ENCODE results near the gene PIGBOS1. TPM values are rescaled to one million over a fixed set of nuclear protein-coding genes. Genes with fewer than 3 reads are reported as not detected.
A peak's percentile ranks its signal among the peaks of the same experiment; 100 is the strongest.
"Not testable (repeated sequence)": the region's sequence is repeated elsewhere in the genome, so short reads cannot be mapped to it uniquely, and the experiment has no call there.

The PIGBOS1 gene
- total RNA-seq, 2 donors from 2014 or later: 12.1 to 14.3 TPM

DNA sequence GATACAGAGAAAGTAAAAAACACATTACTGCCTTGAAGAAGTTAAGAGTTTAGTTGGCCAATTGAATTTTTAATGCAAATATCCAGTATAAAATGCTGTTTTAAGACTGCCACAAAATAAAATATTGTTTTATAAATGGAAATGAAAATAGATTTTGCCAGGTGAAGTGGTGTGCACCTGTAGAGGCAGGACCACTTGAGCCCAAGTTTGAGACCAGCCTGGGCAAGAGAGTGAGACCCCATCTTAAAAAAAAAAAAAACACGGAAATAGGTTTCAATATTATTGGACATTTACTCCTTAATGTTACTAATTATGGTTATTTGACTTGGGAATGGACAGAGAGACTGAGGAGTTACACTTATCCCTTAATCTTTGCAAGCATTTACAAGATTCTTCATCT is 2.0 kb upstream of the PIGBOS1 start:
- DNase-seq: no peak
- H3K36me3 ChIP-seq (ENCODE audit: control insufficient read depth, insufficient read depth, low read length): no peaks in the 10 kb centered on the region
- no peak overlapping the region for H3K27ac Mint-ChIP-seq
- H3K36me3 Mint-ChIP-seq (ENCODE audit: low read depth): peaks cover 9% of the 10 kb centered on the region
- H3K27ac ChIP-seq (ENCODE audit: low read depth, low read length): no peak overlapping the region
- no peaks in the 10 kb centered on the region for H3K9me3 ChIP-seq (ENCODE audit: control insufficient read depth, low read length)
- TF ChIP-seq, protein P1, sequence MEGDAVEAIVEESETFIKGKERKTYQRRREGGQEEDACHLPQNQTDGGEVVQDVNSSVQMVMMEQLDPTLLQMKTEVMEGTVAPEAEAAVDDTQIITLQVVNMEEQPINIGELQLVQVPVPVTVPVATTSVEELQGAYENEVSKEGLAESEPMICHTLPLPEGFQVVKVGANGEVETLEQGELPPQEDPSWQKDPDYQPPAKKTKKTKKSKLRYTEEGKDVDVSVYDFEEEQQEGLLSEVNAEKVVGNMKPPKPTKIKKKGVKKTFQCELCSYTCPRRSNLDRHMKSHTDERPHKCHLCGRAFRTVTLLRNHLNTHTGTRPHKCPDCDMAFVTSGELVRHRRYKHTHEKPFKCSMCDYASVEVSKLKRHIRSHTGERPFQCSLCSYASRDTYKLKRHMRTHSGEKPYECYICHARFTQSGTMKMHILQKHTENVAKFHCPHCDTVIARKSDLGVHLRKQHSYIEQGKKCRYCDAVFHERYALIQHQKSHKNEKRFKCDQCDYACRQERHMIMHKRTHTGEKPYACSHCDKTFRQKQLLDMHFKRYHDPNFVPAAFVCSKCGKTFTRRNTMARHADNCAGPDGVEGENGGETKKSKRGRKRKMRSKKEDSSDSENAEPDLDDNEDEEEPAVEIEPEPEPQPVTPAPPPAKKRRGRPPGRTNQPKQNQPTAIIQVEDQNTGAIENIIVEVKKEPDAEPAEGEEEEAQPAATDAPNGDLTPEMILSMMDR (conservative IDR thresholded peaks at IDR 0.05): no peak
- H3K4me1 Mint-ChIP-seq: peaks cover 16% of the 10 kb centered on the region
- H3K27me3 ChIP-seq (ENCODE audit: control insufficient read depth, insufficient read depth, low read length, poor library complexity, severe bottlenecking): no peaks in the 10 kb centered on the region
- no peaks in the 10 kb centered on the region for H3K9me3 Mint-ChIP-seq
- H3K4me1 ChIP-seq (ENCODE audit: control insufficient read depth, insufficient read depth, low read length): no peaks in the 10 kb centered on the region
- no CpG with 5 or more reads among the region's 1 CpG for WGBS, 2 experiments (ENCODE audit: insufficient coverage in 1 of 2, insufficient read length in 1 of 2)
- H3K4me3 Mint-ChIP-seq: no peak overlapping the region
- H3K4me3 ChIP-seq (ENCODE audit: low read length): no peak overlapping the region
- H3K27me3 Mint-ChIP-seq (ENCODE audit: insufficient read depth): no peaks in the 10 kb centered on the region
- no peak overlapping the region for H3K9ac ChIP-seq (ENCODE audit: extremely low read depth, low read length, poor library complexity, severe bottlenecking)

DNA sequence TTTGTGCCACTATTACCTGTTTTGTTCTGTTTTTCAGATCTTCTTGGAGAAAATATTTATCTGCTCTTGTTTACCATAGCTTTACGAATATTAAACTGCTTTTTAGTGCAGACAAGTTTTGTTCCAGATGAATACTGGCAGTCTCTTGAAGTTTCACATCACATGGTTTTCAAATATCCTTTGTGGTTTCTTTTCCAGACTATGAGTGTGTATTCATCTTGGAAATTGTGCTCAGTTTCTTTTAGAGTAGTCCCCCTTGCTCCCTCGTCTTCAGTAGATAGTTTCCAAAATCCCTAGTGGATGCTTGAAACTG is 1.3 kb upstream of the PIGBOS1 start:
- TF ChIP-seq, protein P1 (conservative IDR thresholded peaks at IDR 0.05): no peak
- no peaks in the 10 kb centered on the region for H3K9me3 Mint-ChIP-seq
- no peak overlapping the region for H3K27ac Mint-ChIP-seq
- Histone ChIP-seq H3K9ac (ENCODE audit: extremely low read depth, low read length, poor library complexity, severe bottlenecking) (no peak overlapping the region), H3K36me3 (ENCODE audit: control insufficient read depth, insufficient read depth, low read length) (no peaks in the 10 kb centered on the region), H3K27me3 (ENCODE audit: control insufficient read depth, insufficient read depth, low read length, poor library complexity, severe bottlenecking) (no peaks in the 10 kb centered on the region), H3K4me3 (ENCODE audit: low read length) (no peak overlapping the region), H3K9me3 (ENCODE audit: control insufficient read depth, low read length) (no peaks in the 10 kb centered on the region), H3K27ac (ENCODE audit: low read depth, low read length) (no peak overlapping the region), H3K4me1 (ENCODE audit: control insufficient read depth, insufficient read depth, low read length) (no peaks in the 10 kb centered on the region)
- H3K27me3 Mint-ChIP-seq (ENCODE audit: insufficient read depth): no peaks in the 10 kb centered on the region
- DNase-seq: no peak
- peak overlapping the region; percentile 98 for H3K4me3 Mint-ChIP-seq
- 86 to 89% methylated on average over 1 to 2 of the region's 2 CpGs for WGBS, 2 experiments (ENCODE audit: insufficient coverage in 1 of 2, insufficient read length in 1 of 2)
- H3K4me1 Mint-ChIP-seq: peaks cover 16% of the 10 kb centered on the region
- peaks cover 9% of the 10 kb centered on the region for H3K36me3 Mint-ChIP-seq (ENCODE audit: low read depth)

GRCh38 chr15:55319537-55320237 is 764 bp upstream of the PIGBOS1 start:
- WGBS, 2 experiments (ENCODE audit: insufficient coverage in 1 of 2, insufficient read length in 1 of 2): 40 to 77% methylated on average over 1 to 3 of the region's 4 CpGs
- Mint-ChIP-seq H3K27me3 (ENCODE audit: insufficient read depth) (no peaks in the 10 kb centered on the region), H3K27ac (peak overlapping the region; percentile 99), H3K4me1 (peaks cover 16% of the 10 kb centered on the region), H3K36me3 (ENCODE audit: low read depth) (peaks cover 9% of the 10 kb centered on the region), H3K4me3 (peak overlapping the region; percentile 98), H3K9me3 (no peaks in the 10 kb centered on the region)
- Histone ChIP-seq H3K9me3 (ENCODE audit: control insufficient read depth, low read length) (no peaks in the 10 kb centered on the region), H3K9ac (ENCODE audit: extremely low read depth, low read length, poor library complexity, severe bottlenecking) (peak overlapping the region; percentile 91), H3K36me3 (ENCODE audit: control insufficient read depth, insufficient read depth, low read length) (no peaks in the 10 kb centered on the region), H3K27ac (ENCODE audit: low read depth, low read length) (peak overlapping the region; percentile 81), H3K4me3 (ENCODE audit: low read length) (peak overlapping the region; percentile 96), H3K27me3 (ENCODE audit: control insufficient read depth, insufficient read depth, low read length, poor library complexity, severe bottlenecking) (no peaks in the 10 kb centered on the region), H3K4me1 (ENCODE audit: control insufficient read depth, insufficient read depth, low read length) (no peaks in the 10 kb centered on the region)
- TF ChIP-seq, protein P1 (conservative IDR thresholded peaks at IDR 0.05): no peak
- DNase-seq: no peak

GRCh38 chr15:55302801-55303200 is 16.1 kb downstream of the PIGBOS1 start:
- H3K4me3 ChIP-seq (ENCODE audit: low read length); H3K9ac ChIP-seq (ENCODE audit: extremely low read depth, low read length, poor library complexity, severe bottlenecking); H3K36me3 ChIP-seq (ENCODE audit: control insufficient read depth, insufficient read depth, low read length); H3K4me3 Mint-ChIP-seq; H3K27me3 Mint-ChIP-seq (ENCODE audit: insufficient read depth); H3K27me3 ChIP-seq (ENCODE audit: control insufficient read depth, insufficient read depth, low read length, poor library complexity, severe bottlenecking); H3K4me1 ChIP-seq (ENCODE audit: control insufficient read depth, insufficient read depth, low read length); H3K27ac ChIP-seq (ENCODE audit: low read depth, low read length); H3K4me1 Mint-ChIP-seq; DNase-seq; H3K27ac Mint-ChIP-seq: not testable (repeated sequence)
- H3K9me3 Mint-ChIP-seq: peaks cover 58% of the 10 kb centered on the region
- peaks cover 19% of the 10 kb centered on the region for H3K9me3 ChIP-seq (ENCODE audit: control insufficient read depth, low read length)
- peaks cover 35% of the 10 kb centered on the region for H3K36me3 Mint-ChIP-seq (ENCODE audit: low read depth)
- no CpG with 5 or more reads among the region's 32 CpGs for WGBS, 2 experiments (ENCODE audit: insufficient coverage in 1 of 2, insufficient read length in 1 of 2)
